ENCODE data around the gene C9orf78. TPM values are rescaled to one million over a fixed set of nuclear protein-coding genes. Genes with fewer than 3 reads are reported as not detected.

C9orf78 gene
- total RNA-seq, 4 donors from 2014 or later: 47.3 to 139 (median 62.6) TPM

DNA sequence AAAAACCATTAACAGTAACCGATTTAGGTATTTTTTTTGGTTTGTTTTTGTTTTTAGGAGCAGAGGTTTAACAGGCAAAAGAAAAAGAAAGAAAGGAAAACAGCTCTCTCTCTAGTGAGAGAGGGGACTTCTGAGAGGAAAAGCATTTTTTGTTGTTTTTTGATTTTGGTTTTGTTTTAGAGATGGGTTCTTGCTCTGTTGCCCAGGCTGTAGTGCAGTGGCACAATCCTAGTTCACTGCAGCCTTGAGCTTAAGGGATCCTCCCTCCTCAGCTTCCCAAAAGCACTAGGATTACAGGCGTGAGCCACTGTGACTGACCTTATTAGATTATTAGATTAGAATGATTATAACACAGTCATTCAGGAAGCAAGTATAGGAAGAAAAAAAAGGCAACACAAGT lies 10.3 kb upstream of the C9orf78 start:
- no peaks in the 10 kb centered on the region for H3K9me3 ChIP-seq
- intact Hi-C loops (cut with DNase I): no loop called here

DNA sequence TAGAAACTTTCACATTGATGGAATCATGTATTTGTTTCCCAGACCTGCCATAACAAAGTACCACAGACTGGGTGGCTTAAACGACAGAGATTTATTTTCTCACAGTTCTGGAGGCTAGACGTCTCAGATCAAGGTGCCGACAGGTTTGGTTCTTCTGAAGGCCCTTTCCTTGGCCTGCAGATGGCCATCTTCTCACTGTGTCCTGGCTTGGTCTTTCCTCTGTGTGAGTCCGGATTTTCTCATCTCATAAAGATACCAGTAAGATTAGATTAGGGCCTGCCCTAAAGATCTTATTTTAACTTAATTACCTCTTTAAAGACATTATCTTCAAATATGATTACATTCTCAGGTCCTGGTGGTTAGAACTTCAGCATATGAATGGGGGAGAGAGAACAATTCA lies 6.0 kb upstream of the C9orf78 start:
- no peak for DNase-seq (ENCODE audit: extremely low spot score)
- no peaks in the 10 kb centered on the region for H3K9me3 ChIP-seq
- H3K27ac ChIP-seq (replicated peaks in 1 of 4): no peak overlapping the region
- WGBS: 54% methylated on average over 4 of the region's 4 CpGs
- H3K4me3 ChIP-seq: no peak overlapping the region
- H3K36me3 ChIP-seq: peaks cover 0 to 11% (median 8%) of the 10 kb centered on the region in 4 donors
- H3K4me1 ChIP-seq: peaks cover 16 to 43% (median 38%) of the 10 kb centered on the region in 4 donors
- no peaks in the 10 kb centered on the region for H3K27me3 ChIP-seq
- TF ChIP-seq, protein P1, sequence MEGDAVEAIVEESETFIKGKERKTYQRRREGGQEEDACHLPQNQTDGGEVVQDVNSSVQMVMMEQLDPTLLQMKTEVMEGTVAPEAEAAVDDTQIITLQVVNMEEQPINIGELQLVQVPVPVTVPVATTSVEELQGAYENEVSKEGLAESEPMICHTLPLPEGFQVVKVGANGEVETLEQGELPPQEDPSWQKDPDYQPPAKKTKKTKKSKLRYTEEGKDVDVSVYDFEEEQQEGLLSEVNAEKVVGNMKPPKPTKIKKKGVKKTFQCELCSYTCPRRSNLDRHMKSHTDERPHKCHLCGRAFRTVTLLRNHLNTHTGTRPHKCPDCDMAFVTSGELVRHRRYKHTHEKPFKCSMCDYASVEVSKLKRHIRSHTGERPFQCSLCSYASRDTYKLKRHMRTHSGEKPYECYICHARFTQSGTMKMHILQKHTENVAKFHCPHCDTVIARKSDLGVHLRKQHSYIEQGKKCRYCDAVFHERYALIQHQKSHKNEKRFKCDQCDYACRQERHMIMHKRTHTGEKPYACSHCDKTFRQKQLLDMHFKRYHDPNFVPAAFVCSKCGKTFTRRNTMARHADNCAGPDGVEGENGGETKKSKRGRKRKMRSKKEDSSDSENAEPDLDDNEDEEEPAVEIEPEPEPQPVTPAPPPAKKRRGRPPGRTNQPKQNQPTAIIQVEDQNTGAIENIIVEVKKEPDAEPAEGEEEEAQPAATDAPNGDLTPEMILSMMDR (IDR thresholded peaks at IDR 0.05): no peak
- TF ChIP-seq POLR2A (IDR thresholded peaks at IDR 0.05; ENCODE audit: low read depth) (no peak), POLR2AphosphoS5 (IDR thresholded peaks at IDR 0.05) (no peak), EP300 (IDR thresholded peaks at IDR 0.05) (no peak)
- intact Hi-C loops (cut with DNase I): no loop called here

More for the DNA sequence above, 10.3 kb upstream of the C9orf78 start:
- no peak overlapping the region for H3K27ac ChIP-seq (replicated peaks in 1 of 4)
- H3K4me1 ChIP-seq: peaks cover 0 to 21% (median 17%) of the 10 kb centered on the region in 4 donors
- peaks cover 0 to 16% (median 13%) of the 10 kb centered on the region in 4 donors for H3K36me3 ChIP-seq
- H3K4me3 ChIP-seq: no peak overlapping the region
- H3K27me3 ChIP-seq: no peaks in the 10 kb centered on the region
- TF ChIP-seq POLR2AphosphoS5 (IDR thresholded peaks at IDR 0.05) (no peak), POLR2A (IDR thresholded peaks at IDR 0.05; ENCODE audit: low read depth) (no peak), EP300 (IDR thresholded peaks at IDR 0.05) (no peak)
- TF ChIP-seq, protein P1 (IDR thresholded peaks at IDR 0.05): no peak
- 79% methylated on average over 2 of the region's 2 CpGs for WGBS
- no peak for DNase-seq (ENCODE audit: extremely low spot score)

DNA sequence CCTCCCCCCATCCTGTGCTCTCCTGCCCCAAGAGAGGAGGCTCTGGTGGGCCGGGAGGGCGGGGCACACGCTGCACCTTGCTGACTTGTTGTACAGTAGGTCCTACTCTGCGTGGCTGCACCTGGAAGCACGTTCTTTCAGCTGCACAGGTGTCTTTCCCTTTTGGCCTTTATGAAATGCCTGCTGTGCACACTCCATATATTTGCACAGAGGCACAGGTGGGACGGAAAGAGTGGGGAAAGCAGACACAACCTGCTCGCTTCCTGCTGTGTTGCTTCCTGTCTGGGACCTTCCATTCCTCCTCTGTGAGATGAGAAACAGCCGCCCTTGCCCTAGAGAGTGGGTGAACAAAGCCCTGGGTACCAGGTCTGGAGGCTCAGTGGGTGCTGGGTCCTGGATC lies 5.0 kb upstream of the C9orf78 start:
- Histone ChIP-seq H3K4me1 (peaks cover 19 to 47% (median 42%) of the 10 kb centered on the region in 4 donors), H3K9me3 (no peaks in the 10 kb centered on the region), H3K4me3 (no peak overlapping the region), H3K27ac (replicated peaks in 1 of 4) (peak overlapping the region in 1 of 4 donors; percentile 26), H3K36me3 (peaks cover 0 to 11% (median 8%) of the 10 kb centered on the region in 4 donors), H3K27me3 (no peaks in the 10 kb centered on the region)
- intact Hi-C loops (cut with DNase I): no loop called here
- TF ChIP-seq, protein P1 (IDR thresholded peaks at IDR 0.05): no peak
- TF ChIP-seq POLR2A (IDR thresholded peaks at IDR 0.05; ENCODE audit: low read depth) (no peak), EP300 (IDR thresholded peaks at IDR 0.05) (no peak), POLR2AphosphoS5 (IDR thresholded peaks at IDR 0.05) (no peak)
- 89% methylated on average over 6 of the region's 8 CpGs for WGBS
- DNase-seq (ENCODE audit: extremely low spot score): no peak

DNA sequence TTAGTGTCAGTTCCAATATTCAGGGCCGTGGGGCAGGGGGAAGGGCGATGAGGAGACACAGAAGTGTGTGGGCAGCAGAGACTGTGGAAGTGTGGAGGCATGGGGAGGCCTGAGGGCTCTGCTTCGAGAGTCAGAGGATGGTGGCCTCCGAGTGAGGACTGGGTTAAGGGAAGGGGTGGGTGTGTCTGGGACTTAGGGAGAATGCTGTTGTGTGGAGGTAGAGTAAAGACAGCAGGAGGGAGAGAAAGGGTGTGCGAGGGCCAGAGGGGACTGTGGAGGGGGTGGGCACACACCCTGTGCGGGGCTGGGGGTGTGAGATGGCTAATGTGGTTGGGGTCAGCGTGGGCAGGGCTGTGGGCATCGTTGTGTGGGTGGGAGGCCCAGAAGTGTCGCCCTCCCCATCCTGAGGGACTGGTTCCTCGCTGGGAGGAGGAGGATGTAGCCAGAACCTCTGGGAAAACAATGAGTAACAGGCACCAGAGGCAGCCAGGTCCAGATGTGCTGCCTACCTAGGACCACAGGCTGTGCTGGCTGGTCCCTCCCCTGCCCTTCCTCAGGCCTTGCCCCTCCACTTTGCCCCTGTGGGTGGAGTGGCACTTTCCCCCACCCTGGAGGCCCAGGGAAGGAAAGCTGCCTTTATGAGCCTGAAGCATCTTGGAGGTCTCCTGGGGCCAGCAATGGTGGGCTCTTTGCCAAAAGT lies 4.4 kb upstream of the C9orf78 start:
- Histone ChIP-seq H3K27me3 (no peaks in the 10 kb centered on the region), H3K4me1 (peaks cover 19 to 48% (median 43%) of the 10 kb centered on the region in 4 donors), H3K36me3 (peaks cover 0 to 11% (median 8%) of the 10 kb centered on the region in 4 donors), H3K4me3 (no peak overlapping the region), H3K27ac (replicated peaks in 1 of 4) (peak overlapping the region in 1 of 4 donors; percentile 26), H3K9me3 (no peaks in the 10 kb centered on the region)
- WGBS: 69% methylated on average over 10 of the region's 10 CpGs
- intact Hi-C loops (cut with DNase I): no loop called here
- TF ChIP-seq POLR2AphosphoS5 (IDR thresholded peaks at IDR 0.05) (no peak), POLR2A (IDR thresholded peaks at IDR 0.05; ENCODE audit: low read depth) (no peak), EP300 (IDR thresholded peaks at IDR 0.05) (no peak)
- TF ChIP-seq, protein P1 (IDR thresholded peaks at IDR 0.05): no peak
- no peak for DNase-seq (ENCODE audit: extremely low spot score)
